AML-193 (cell line): ENCODE results near the gene MDFI.
"Not testable (repeated sequence)": the region's sequence is repeated elsewhere in the genome, so short reads cannot be mapped to it uniquely, and the experiment has no call there.

ENCODE experiments used
- DNase-seq, 2 experiments: peaks; one replicate each; lab custom pipeline; 2025; lab: John Stamatoyannopoulos, UW

Gene MDFI

DNA sequence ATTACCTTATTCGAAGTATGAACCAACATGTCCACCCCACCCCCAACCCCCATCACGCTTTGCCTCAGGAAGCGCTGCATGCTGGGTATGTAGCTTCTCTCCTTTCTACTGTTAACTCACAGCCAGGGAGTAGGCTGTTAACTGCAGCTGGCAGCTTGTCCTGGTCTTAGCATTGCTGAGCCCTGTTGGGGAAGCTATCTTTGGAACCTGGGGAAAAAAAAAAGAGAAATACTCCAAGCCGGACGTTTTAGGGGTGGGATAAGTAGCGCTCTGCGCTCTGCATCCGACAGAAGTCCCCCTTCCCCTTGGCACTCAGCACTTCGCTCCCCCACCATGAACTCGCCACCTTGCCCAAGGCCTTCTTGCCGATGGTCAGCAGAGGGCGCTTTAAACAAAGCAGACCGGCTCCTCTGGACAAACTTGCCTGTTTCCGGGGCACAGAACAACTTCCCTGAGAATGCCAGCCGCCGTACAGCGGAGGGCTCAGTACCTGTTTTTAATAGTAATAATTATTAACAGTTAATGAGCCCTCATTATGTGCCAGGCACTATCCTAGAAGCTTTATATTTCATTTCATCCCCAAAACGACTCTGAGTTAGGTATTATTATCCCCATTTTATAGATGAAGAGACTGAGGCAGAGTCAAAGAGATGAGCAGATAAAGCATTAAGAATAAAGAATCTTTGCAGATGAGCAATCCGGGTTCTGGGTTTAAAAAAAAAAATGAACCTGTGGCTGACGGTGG lies 35.2 kb upstream of the MDFI start:
- peak; percentile 81 to 88 for DNase-seq

DNA sequence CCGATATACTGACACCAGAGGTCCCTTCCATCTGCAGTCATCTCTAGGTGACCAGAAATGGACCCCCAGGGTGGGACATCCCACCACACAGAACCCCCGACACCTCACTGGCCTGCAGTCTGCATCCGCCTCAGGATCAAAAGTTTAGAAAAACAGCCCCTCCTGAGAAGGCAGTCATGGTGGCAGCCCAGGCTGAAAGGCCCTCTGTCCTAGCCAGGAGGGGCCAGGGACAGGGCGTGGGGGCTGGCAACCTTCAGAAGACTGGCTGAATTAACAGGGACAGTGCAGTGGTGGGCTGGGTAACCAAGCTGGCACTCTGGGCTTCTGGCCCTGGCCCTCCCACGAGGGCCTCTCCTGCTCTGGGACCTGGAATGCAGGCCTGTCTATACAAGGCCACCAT lies 34.3 kb upstream of the MDFI start:
- DNase-seq: no peak

DNA sequence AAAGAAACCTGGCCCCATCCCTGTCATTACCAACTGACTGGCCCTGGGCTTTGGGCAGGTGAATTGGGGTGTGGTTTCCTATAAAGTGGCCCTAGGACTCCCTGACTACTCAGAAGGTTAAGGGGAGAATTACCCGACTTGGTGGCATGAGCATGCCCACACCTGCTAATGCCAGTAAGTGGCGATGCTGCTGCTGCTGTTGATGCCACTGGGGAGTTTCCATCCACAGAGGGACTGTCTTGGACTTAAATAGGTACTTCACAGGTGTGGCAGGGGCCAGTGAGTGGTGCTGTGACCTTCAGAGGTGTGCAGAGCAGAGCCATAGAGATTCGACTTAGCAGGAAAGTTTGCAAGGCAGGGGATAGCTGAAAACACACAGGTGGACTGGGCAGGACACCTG lies 32.6 kb upstream of the MDFI start:
- no peak for DNase-seq

DNA sequence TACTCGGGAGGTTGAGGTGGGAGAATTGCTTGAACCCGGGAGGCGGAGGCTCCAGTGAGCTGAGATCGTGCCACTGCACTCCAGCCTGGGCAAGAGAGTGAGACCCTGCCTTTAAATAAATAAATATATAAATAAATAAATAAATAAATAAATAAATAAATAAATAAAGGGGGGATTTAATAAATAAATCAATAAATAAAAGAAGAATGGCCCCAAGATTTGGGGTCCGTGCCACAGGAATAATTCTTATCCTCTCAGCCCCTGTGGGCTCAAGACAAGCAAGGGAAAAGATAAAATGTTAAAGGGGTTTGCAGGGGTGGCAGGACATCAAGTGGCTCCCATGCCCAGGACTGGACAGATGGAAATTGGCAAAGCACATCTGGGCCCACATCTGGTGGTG lies 31.2 kb upstream of the MDFI start:
- DNase-seq: no peak

DNA sequence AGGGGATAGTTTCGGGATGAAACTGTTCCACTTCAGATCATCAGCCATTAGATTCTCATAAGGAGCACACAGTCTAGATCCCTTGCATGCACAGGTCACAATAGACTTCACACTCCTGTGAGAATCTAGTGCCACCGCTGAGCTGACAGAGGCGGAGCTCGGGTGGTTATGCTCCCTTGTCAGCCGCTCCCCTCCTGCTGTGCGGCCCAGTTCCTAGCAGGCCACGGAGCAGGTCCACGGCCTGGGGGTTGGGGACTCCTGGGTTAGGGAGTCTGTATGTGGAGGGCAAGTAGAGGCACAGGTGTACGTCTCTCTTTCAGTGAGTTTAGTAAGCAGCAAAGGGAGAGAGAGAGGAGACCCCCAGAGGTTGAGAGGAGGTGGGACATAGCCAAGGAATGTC lies 30.5 kb upstream of the MDFI start:
- DNase-seq: no peak

DNA sequence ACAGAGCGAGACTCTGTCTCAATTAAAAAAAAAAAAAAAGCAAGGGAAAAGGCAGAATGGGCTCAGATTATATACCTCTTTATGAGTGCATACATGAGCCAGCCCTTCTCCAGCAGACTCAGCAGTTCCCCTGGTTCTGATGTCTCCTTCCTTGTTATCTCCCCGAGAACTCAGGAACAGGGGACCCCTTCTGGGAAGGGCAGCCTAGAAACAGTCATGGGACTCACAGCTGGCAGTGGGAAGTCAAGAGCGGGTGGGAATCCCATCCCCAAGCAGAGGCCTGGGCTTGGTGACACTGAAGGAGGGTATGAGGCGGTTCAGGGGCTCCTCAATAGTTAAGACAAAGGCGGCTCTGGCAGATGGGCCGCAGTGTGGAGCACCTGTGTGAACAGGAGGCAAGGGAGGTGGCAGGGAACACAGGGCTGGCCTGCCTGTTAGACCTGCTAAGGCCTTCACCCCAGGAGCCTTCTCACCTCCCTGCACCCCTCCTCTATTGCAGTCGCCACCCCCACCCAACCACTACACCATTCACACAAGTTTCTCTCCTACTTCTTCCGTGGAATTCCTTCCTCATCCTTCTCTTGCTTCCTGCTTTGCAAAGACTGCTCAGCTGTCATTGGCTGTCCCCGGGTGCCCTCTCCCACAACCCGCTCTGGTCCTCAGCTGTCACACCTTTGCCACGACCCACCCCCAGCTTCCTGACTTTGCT lies 29.7 kb upstream of the MDFI start:
- no peak for DNase-seq

DNA sequence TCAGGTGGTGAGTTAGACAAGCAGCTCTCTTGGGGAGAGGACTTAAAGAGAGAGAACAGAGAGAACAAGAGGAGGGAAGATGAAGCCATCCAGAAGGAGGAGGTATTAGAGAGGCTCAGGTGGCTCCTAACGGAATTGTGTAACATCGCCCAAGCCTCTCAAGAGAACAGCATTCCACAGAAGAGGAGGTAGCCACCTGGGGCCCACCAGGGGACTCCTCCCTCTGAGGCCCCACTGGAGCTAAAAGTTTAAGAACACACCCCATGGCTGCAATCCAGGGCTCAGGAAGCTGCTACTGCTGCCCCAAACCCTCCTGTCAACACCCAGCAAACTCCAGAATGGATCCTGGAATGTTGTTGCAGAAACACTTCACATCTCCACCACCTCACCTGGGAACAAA lies 23.6 kb upstream of the MDFI start:
- no peak for DNase-seq

DNA sequence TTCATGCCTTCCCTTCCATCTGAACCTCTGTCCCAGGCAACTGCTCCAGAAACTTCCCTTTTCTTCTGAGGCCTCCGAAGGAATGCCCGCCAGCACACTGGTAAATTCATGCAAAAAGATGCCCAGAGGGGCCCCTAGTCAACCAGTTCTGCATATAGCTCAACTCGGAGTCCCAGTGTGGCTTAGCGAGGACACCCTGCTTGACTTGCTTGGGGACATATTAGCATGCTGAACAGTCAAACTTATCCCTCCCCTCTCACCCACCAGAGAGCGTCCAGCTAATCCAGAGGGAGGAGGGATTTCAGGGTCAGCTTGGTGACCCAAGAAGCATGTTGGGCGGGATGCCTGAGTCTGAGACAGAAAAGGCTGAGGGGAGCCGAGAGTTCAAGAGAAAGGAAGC lies 23.0 kb upstream of the MDFI start:
- no peak for DNase-seq

DNA sequence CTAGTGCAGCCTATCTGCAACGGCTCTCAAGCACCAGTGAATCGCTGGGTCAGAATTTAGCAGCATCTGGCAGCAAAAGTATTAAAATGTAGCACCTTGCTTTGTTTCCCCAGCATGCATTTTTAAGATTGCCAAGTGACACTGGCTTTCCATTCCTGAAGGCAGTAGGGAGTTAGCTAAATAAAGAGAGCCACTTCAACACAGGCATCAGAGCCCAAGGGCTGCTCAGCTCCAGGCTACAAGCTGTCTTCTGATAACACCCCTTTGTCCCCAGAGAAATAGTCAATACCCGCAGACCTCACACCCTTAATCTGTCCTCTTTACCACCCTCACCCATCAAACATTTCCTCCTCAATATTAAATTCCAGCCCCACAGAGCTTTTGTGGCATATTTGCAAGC lies 19.7 kb upstream of the MDFI start:
- DNase-seq: no peak

DNA sequence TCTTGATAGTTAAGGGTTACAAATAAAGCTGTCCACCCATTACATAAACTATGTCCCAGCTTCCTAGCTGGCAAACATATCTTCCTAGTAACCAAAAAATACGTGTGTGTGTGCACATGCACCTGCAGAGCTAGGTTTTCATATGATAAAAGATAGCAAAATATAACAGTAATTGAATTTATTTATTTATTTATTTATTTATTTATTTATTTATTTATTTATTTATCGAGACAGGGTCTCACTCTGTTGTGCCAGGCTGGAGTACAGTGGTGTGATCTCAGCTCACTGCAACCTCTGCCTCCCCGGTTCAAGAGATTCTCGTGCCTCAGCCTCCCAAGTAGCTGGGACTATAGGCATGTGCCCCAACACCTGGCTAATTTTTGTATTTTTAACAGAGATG lies 19.1 kb upstream of the MDFI start:
- not testable (repeated sequence) for DNase-seq

DNA sequence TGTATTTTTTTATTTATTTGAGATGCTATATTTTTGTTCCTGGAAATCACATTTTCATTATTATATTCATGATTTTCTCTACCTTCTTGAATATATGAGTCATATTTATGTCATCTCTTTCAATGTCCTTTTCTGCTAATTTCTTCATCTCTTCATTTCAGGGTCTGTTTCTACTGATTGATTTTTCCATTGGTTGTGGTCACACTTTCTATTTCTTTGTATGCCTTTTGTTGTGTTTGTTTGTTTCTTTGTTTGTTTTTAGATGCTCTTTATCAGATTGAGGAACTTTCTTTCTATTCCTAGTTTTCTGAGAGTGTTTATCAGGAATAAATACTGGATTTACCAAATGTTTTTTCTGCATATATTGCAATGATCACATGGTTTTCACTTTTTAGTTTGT lies 16.9 kb upstream of the MDFI start:
- DNase-seq: no peak

DNA sequence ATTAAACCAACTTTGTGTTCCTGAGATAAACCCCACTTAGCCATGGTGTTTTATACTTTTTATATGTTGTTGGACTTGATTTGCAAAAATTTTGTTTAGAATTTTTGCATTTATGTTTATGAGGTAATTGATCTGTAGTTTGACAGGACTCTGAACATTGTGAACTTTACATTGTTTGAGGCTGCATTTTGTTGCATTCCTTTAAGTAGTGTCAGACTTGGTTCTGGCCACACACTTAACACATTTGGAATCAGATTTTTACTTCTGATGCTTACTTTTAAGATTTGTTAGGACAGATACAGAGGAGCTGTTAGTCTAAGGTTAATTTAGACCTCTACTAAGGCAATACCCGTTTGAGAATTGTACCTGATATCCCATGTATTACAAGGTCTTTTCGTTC lies 16.5 kb upstream of the MDFI start:
- no peak for DNase-seq

DNA sequence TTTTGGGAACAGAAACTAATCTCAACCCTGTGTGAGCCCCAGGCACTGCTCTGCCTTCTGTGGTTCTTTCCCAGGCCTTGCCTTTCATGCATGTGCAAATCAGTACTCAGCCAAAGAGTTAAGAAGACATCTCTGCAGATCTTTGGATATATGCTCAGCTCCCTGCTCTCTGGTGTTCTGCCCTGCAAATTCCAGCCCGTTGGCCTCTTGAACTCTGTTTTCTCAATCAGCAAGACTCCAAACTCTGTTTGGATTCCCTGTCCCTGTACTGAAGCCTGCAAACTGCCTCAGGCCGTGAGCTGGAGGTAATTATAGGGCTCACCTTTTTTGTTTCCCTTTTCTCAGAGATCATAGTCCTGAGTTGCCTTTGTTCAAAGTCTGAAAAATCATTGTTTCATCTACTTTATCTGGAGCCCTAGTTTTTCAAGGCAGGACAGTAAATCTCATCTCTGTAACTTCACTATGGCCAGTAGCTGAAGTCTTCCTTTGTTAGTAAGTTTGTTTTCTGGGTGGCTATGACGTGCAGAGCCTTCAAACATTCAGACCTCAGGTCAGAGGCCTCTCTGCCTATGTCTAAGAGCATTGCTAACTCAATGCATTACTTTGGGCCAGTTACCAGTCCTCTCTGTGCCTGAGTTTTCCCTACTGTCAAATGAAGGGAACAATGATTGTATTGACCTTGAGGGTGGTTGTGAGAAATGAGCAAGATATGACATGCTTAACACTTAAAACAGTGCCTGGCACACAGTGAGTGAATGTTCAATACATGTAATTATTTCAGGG lies 15.9 kb upstream of the MDFI start:
- DNase-seq: no peak

DNA sequence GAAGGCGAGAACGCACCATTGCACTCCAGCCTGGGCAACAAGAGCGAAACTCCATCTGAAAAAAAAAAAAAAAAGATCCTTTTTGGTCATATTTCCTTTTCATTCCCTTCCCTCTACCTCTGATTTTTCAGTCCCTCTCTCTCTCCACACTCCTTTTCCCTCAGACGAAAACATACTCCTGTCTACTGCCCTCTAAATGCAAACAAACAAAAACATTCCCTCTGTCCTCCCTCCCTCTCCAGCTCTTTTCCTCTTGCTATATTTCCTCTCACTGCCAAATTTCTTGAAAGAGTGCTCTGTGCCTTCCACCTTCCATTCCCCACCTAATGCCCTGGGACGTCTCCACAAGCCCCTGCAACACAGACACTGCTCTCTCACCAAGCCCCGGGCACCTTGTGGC lies 14.9 kb upstream of the MDFI start:
- no peak for DNase-seq

DNA sequence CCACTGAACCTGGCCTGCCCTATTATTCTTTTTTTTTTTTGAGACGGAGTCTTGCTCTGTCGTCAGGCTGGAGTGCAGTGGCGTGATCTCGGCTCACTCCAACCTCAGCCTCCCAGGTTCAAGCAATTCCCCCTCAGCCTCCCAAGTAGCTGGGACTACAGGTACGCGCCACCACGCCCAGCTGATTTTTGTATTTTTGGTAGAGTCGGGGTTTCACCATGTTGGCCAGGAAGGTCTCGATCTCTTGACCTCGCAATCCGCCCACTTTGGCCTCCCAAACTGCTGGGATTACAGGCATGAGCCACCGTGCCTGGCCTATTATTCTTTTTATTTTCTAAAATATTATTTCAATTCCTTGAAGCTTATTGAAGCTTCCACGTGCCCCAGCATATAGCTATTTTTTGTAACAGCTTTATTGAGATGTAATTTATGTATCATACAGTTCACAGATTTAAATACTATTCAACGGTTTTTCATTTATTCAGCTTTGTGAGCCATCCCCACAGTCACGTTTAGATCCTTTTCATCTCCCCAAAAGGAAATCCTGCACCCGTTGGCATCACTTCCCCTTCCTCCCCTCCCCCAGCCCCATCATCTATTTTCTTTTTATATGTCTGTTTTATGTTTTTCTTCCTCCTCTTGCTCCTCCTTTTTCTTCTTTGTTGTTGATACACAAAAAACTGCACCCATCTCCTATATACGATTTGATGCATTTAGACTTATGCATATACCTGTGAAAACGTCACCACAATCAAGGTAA lies 13.5 kb upstream of the MDFI start:
- no peak for DNase-seq

DNA sequence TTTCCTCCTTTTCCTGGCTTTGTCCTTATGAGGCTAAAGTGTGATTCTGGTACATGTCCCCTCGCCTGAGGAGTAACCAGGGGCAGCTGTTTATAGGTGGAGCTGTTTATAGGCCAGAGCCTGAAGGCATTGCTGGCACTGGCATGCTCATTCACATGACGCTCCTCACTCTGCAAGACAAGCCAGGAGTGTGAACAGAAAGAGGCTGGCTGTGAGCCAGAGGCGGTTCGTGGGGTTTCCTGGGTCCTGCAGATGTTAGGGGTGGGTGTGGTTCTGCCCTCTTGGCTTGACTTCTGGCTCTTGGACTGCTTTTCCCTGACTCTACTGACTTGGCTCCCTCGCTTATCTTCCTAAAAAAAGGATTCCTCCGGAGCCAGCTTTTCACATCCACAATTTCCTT lies 12.8 kb upstream of the MDFI start:
- peak; percentile 20 to 28 for DNase-seq

DNA sequence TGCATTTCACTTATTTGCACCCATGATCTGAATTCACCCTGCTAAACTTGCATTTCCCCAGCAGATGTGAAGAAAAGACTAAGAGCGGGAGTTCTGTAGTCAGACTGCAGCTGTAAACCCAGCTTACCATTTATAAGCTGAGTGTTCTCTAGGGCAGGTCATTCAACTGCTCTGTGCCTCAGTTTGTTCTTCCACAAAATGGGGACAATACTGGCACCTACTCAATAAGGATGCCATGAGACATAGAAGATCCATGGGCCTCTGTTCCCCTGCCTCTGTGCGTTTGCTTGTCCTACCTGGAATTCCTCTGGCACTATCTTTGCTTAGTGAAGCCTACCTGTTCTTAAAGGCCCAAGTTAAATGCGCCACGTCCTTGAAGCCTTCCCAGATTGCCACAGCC lies 12.2 kb upstream of the MDFI start:
- no peak for DNase-seq

DNA sequence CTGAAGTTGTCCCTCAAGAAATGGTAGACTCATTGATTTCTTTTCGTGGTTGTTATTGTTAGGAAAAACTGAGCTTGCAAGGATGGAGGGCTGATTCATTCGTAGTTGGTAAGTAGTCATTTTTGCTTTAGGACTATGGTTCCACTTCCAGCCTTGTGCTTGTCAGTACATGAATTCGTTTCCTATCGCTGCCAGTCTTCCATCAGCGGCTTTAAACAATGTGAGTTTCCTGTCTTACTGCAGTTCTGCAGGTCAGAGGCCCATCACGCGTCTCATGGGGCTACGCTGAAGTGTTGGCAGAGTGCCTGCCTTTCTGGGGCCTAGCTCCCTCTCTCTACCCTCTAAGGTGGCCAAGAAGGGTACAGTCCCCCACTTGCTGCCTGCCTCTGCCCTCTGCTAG lies 11.4 kb upstream of the MDFI start:
- DNase-seq: no peak

DNA sequence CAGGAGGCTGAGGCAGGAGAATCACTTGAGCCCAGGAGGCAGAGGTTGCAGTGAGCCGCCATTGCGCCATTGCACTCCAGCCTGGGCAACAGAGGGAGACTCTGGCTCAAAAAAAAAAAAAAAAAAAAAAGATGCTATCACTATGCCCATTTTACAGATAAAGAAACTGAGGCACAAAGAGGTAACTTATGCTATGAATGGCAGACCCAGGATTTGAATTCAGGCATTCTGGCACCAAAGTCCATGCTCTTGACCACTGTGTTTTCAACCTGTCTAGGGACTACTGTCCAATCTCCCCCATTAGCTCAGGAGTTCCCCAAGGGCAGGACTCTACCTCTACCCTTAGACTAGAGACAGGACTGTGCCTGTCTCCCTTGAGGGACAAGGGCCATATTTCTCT lies 9.1 kb upstream of the MDFI start:
- DNase-seq: no peak

DNA sequence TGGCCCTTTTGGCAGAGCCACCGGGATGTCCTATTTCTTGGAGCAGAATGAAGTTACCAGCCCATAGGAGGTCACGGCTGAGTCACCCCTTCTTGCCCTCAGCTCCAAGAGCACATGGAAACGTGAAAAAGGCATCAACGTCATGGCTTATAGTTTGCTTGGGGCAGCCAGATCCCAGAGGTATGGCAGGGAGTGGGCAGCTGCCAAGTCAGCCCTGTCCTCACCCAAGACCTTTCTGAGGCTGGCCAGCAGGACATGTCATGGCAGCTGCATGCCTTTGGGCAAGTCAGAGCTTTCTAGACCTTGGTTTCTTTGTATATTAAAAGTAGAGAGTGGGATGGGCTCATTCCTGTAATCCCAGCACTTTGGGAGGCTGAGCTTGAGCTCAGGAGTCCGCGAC lies 8.2 kb upstream of the MDFI start:
- DNase-seq: no peak

DNA sequence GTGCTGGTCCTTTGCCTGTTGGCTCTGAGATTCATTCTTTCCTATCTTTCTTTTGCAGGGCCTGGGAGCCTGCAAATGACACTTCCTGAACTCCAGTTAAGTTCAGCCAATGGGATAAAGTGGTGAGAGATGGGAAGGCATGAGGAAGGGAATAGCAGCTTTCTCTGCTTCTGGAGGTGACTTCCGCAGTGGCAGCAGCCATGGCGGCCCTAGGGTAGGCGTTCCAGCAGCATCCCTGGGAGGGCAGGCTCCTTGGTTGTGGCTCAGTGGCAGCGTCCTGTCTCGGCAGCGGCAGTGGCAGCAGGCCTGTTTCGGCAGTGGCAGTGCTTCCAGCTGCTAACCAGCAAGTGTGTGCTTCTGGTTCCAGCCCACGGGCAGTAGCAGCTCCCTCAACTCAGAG lies 7.3 kb upstream of the MDFI start:
- DNase-seq: no peak

DNA sequence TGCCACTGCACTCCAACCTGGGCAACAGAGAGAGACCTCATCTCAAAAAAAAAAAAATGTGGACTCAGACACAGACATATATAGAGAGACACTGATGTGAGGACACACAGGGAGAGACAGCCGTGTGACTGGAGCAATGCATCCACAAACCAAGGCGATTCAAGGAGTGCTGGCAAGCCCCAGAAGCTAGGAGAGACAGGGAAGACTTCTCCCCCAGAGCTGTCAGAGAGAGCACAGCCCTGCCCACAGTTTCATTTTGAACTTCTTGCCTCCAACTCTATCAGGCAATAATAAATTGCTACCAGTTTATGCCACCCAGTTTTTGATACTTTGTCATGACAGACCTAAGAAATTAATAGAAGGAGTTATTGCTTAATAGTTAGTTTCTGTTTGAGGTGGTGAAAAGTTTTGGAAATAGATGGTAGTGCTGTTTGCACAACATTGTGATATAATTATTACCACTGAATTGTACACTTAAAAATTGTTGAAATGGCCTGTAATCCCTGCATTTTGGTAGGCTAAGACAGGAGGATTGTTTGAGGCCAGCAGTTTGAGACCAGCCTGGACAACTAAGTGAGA lies 5.1 kb upstream of the MDFI start:
- DNase-seq: no peak
